HUES64 (cell line): Measurements from ENCODE around the gene RBP5.

Experiments
- H3K27ac ChIP-seq: 2 replicates; pipeline ENCODE4 v1.7.0; 2013; ENCODE audit warnings: low read depth, low read length, inconsistent platforms
- H3K27me3 ChIP-seq: 2 replicates; pipeline ENCODE4 v1.6.1; 2013; ENCODE audit warnings: mild to moderate bottlenecking, low read length; ENCODE audit not compliant: insufficient read depth
- H3K36me3 ChIP-seq: 2 replicates; pipeline ENCODE4 v1.6.1; 2013; ENCODE audit warnings: mild to moderate bottlenecking, low read length; ENCODE audit not compliant: insufficient read depth
- H3K4me1 ChIP-seq: 2 replicates; pipeline ENCODE4 v1.6.1; 2013; ENCODE audit warnings: mild to moderate bottlenecking, low read length, moderate library complexity; ENCODE audit not compliant: insufficient read depth
- H3K4me3 ChIP-seq: 2 replicates; pipeline ENCODE4 v1.5.1; 2013; ENCODE audit warnings: mild to moderate bottlenecking, low read length, moderate library complexity
- H3K9ac ChIP-seq: 2 replicates; pipeline ENCODE4 v1.6.1; 2013; ENCODE audit warnings: mild to moderate bottlenecking, low read depth, low read length
- H3K9me3 ChIP-seq: 2 replicates; pipeline ENCODE4 v1.6.1; 2013; ENCODE audit warnings: low read depth, low read length; ENCODE audit not compliant: insufficient read depth
- WGBS: fragments of 150-250, 120-280 bp; methylation state at CpG from one replicate; pipeline ENCODE4 v1.1.7; 2013; ENCODE audit warnings: missing lambda C conversion rate; 5-methylcytosine and 5-hydroxymethylcytosine counted together

RBP5 gene

GRCh38 chr12:7089196-7089871 is 39.4 kb downstream of the RBP5 start:
- Histone ChIP-seq H3K4me1 (peaks cover 11% of the 10 kb centered on the region), H3K9me3 (no peaks in the 10 kb centered on the region), H3K27ac (no peak overlapping the region), H3K36me3 (no peaks in the 10 kb centered on the region), H3K27me3 (no peaks in the 10 kb centered on the region), H3K9ac (no peak overlapping the region), H3K4me3 (no peak overlapping the region)
- WGBS = 95% methylated on average over 11 of the region's 11 CpGs

GRCh38 chr12:7083125-7083524 is 45.6 kb downstream of the RBP5 start:
- Histone ChIP-seq H3K36me3 (no peaks in the 10 kb centered on the region; the same call in 1 of the 2 replicates), H3K4me1 (no peaks in the 10 kb centered on the region), H3K4me3 (no peak overlapping the region), H3K9ac (no peak overlapping the region), H3K27ac (no peak overlapping the region), H3K9me3 (no peaks in the 10 kb centered on the region), H3K27me3 (no peaks in the 10 kb centered on the region)

- Histone ChIP-seq H3K36me3 (no peaks in the 10 kb centered on the region; the same call in 1 of the 2 replicates), H3K4me3 (no peak overlapping the region), H3K4me1 (no peaks in the 10 kb centered on the region), H3K27me3 (no peaks in the 10 kb centered on the region), H3K9me3 (no peaks in the 10 kb centered on the region), H3K9ac (no peak overlapping the region), H3K27ac (no peak overlapping the region)
- WGBS = 94% methylated on average over 14 of the region's 14 CpGs
These were observed 47.7 kb downstream of the RBP5 start for GRCh38 chr12:7081037-7081436.

GRCh38 chr12:7079826-7080125 is 48.9 kb downstream of the RBP5 start:
- no peaks in the 10 kb centered on the region for H3K9me3 ChIP-seq
- H3K4me1 ChIP-seq = no peaks in the 10 kb centered on the region
- H3K9ac ChIP-seq = no peak overlapping the region
- no peak overlapping the region for H3K27ac ChIP-seq
- no peaks in the 10 kb centered on the region for H3K27me3 ChIP-seq
- no peaks in the 10 kb centered on the region; the same call in 1 of the 2 replicates for H3K36me3 ChIP-seq
- H3K4me3 ChIP-seq = no peak overlapping the region

GRCh38 chr12:7078163-7078562 is 50.5 kb downstream of the RBP5 start:
- Histone ChIP-seq H3K4me3 (no peak overlapping the region), H3K9ac (no peak overlapping the region), H3K36me3 (no peaks in the 10 kb centered on the region; the same call in 1 of the 2 replicates), H3K27me3 (no peaks in the 10 kb centered on the region), H3K4me1 (no peaks in the 10 kb centered on the region), H3K27ac (no peak overlapping the region), H3K9me3 (no peaks in the 10 kb centered on the region)
- 94% methylated on average over 4 of the region's 4 CpGs for WGBS

- Histone ChIP-seq H3K4me1 (no peaks in the 10 kb centered on the region), H3K27ac (no peak overlapping the region)
These were observed 52.2 kb downstream of the RBP5 start for GRCh38 chr12:7076493-7076892.

GRCh38 chr12:7075939-7076338 is 52.8 kb downstream of the RBP5 start:
- H3K36me3 ChIP-seq = no peaks in the 10 kb centered on the region
- H3K9ac ChIP-seq = no peak overlapping the region
- H3K9me3 ChIP-seq = no peaks in the 10 kb centered on the region
- no peaks in the 10 kb centered on the region for H3K4me1 ChIP-seq
- H3K4me3 ChIP-seq = no peak overlapping the region
- 88% methylated on average over 3 of the region's 3 CpGs for WGBS
- H3K27me3 ChIP-seq = no peaks in the 10 kb centered on the region
- no peak overlapping the region for H3K27ac ChIP-seq

More at GRCh38 chr12:7076493-7076892, 52.2 kb downstream of the RBP5 start:
- no peak overlapping the region for H3K4me3 ChIP-seq
- H3K9me3 ChIP-seq = no peaks in the 10 kb centered on the region
- H3K36me3 ChIP-seq = no peaks in the 10 kb centered on the region
- 95% methylated on average over 4 of the region's 4 CpGs for WGBS
- no peaks in the 10 kb centered on the region for H3K27me3 ChIP-seq
- no peak overlapping the region for H3K9ac ChIP-seq

- no peak overlapping the region for H3K9ac ChIP-seq
- no peaks in the 10 kb centered on the region for H3K4me1 ChIP-seq
- no peaks in the 10 kb centered on the region for H3K9me3 ChIP-seq
- H3K36me3 ChIP-seq = no peaks in the 10 kb centered on the region
- no peak overlapping the region for H3K27ac ChIP-seq
- no peak overlapping the region for H3K4me3 ChIP-seq
- H3K27me3 ChIP-seq = no peaks in the 10 kb centered on the region
- WGBS = 90% methylated on average over 3 of the region's 3 CpGs
These were observed 53.2 kb downstream of the RBP5 start for GRCh38 chr12:7075518-7075917.

- Histone ChIP-seq H3K36me3 (no peaks in the 10 kb centered on the region), H3K4me3 (no peak overlapping the region), H3K27me3 (no peaks in the 10 kb centered on the region), H3K4me1 (no peaks in the 10 kb centered on the region), H3K9me3 (no peaks in the 10 kb centered on the region), H3K27ac (no peak overlapping the region), H3K9ac (no peak overlapping the region)
- no CpG with 5 or more reads among the region's 1 CpG for WGBS
These were observed 54.7 kb downstream of the RBP5 start for GRCh38 chr12:7073946-7074345.
